HEK293T (cell line): Measurements from ENCODE around the gene WNT5B.
"Not testable (repeated sequence)": the region's sequence is repeated elsewhere in the genome, so short reads cannot be mapped to it uniquely, and the experiment has no call there.

ENCODE experiments used
- CTCF ChIA-PET: fragments of 350-600 bp; formaldehyde crosslinking; extraction: SDS; loops from one replicate; lab custom pipeline; 2021; ENCODE audit warnings: antibody characterized with exemption, inconsistent platforms; lab: Yijun Ruan, JAX
- POLR2A ChIA-PET: fragments of 350-600 bp; formaldehyde crosslinking; extraction: SDS; loops from one replicate; lab custom pipeline; 2020; ENCODE audit warnings: antibody characterized with exemption, inconsistent platforms; lab: Yijun Ruan, JAX
- DNase-seq: peaks from one replicate; pipeline ENCODE4 v3.0.0; 2012; ENCODE audit warnings: mixed read lengths; ENCODE audit errors: extremely low spot score
- ARNT ChIP-seq: fragments of 450-650 bp; IDR thresholded peaks from 2 replicates; pipeline ENCODE4 v1.6.1; 2017; ENCODE audit warnings: mild to moderate bottlenecking
- BHLHE40 ChIP-seq: fragments of 450-650 bp; IDR thresholded peaks from 2 replicates; pipeline ENCODE4 v1.6.1; 2016; ENCODE audit warnings: mild to moderate bottlenecking, moderate library complexity, borderline replicate concordance
- CTBP1 ChIP-seq: fragments of 450-650 bp; IDR thresholded peaks from 2 replicates; pipeline ENCODE4 v1.6.1; 2016; ENCODE audit warnings: borderline replicate concordance
- ELF4 ChIP-seq: fragments of 450-650 bp; IDR thresholded peaks from 2 replicates; pipeline ENCODE4 v1.6.1; 2017; ENCODE audit warnings: antibody characterized with exemption
- FOXA1 ChIP-seq: fragments of 450-650 bp; IDR thresholded peaks from 2 replicates; pipeline ENCODE4 v1.6.1; 2016; ENCODE audit warnings: mild to moderate bottlenecking
- FOXK2 ChIP-seq: fragments of 450-650 bp; IDR thresholded peaks from 2 replicates; pipeline ENCODE4 v1.6.1; 2016; ENCODE audit warnings: mild to moderate bottlenecking
- FOXM1 ChIP-seq: fragments of 450-650 bp; IDR thresholded peaks from 2 replicates; pipeline ENCODE4 v1.6.1; 2017; ENCODE audit warnings: mild to moderate bottlenecking, borderline replicate concordance
- HDGF ChIP-seq: fragments of 450-650 bp; IDR thresholded peaks from 2 replicates; pipeline ENCODE4 v1.6.1; 2017; ENCODE audit warnings: antibody characterized with exemption, borderline replicate concordance
- L3MBTL2 ChIP-seq: fragments of 450-650 bp; conservative IDR thresholded peaks from 2 replicates; pipeline ENCODE4 v1.6.1; 2016; ENCODE audit warnings: mild to moderate bottlenecking
- LEF1 ChIP-seq: fragments of 450-650 bp; IDR thresholded peaks from 2 replicates; pipeline ENCODE4 v1.6.1; 2017; ENCODE audit warnings: mild to moderate bottlenecking, borderline replicate concordance
- NFRKB ChIP-seq: fragments of 450-650 bp; IDR thresholded peaks from 2 replicates; pipeline ENCODE4 v1.6.1; 2016; ENCODE audit warnings: mild to moderate bottlenecking, moderate library complexity
- SP1 ChIP-seq: fragments of 450-650 bp; IDR thresholded peaks from 2 replicates; pipeline ENCODE4 v1.6.1; 2017
- SUZ12 ChIP-seq: fragments of 450-650 bp; IDR thresholded peaks from 2 replicates; pipeline ENCODE4 v1.6.1; 2016; ENCODE audit warnings: mild to moderate bottlenecking
- TARDBP ChIP-seq: fragments of 450-650 bp; IDR thresholded peaks from 2 replicates; pipeline ENCODE4 v1.6.1; 2016
- ZNF384 ChIP-seq: fragments of 450-650 bp; IDR thresholded peaks from 2 replicates; pipeline ENCODE4 v1.6.1; 2016
- TF ChIP-seq, protein P1 (sequence below): fragments of 450-650 bp; IDR thresholded peaks from 2 replicates; pipeline ENCODE4 v1.6.1; 2016

Gene WNT5B

GRCh38 chr12:1692226-1692625 lies 63.2 kb downstream of the WNT5B start:
- no peak for DNase-seq
- ChIA-PET POLR2A (interaction anchor here (1.5 to 3.2 kb wide), 3 partner anchors 11 to 99 kb away, joined by 7 to 16 read pairs (median 9); no protein-coding TSS in a partner anchor), CTCF (no interaction called here)
- TF ChIP-seq FOXM1 (no peak), SP1 (no peak), TARDBP (no peak), LEF1 (no peak), FOXA1 (no peak), NFRKB (no peak), ARNT (no peak), FOXK2 (no peak), SUZ12 (no peak), CTBP1 (no peak), ZNF384 (no peak), L3MBTL2 (no peak), BHLHE40 (no peak)
- TF ChIP-seq, protein P1, sequence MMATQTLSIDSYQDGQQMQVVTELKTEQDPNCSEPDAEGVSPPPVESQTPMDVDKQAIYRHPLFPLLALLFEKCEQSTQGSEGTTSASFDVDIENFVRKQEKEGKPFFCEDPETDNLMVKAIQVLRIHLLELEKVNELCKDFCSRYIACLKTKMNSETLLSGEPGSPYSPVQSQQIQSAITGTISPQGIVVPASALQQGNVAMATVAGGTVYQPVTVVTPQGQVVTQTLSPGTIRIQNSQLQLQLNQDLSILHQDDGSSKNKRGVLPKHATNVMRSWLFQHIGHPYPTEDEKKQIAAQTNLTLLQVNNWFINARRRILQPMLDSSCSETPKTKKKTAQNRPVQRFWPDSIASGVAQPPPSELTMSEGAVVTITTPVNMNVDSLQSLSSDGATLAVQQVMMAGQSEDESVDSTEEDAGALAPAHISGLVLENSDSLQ = no peak

DNA sequence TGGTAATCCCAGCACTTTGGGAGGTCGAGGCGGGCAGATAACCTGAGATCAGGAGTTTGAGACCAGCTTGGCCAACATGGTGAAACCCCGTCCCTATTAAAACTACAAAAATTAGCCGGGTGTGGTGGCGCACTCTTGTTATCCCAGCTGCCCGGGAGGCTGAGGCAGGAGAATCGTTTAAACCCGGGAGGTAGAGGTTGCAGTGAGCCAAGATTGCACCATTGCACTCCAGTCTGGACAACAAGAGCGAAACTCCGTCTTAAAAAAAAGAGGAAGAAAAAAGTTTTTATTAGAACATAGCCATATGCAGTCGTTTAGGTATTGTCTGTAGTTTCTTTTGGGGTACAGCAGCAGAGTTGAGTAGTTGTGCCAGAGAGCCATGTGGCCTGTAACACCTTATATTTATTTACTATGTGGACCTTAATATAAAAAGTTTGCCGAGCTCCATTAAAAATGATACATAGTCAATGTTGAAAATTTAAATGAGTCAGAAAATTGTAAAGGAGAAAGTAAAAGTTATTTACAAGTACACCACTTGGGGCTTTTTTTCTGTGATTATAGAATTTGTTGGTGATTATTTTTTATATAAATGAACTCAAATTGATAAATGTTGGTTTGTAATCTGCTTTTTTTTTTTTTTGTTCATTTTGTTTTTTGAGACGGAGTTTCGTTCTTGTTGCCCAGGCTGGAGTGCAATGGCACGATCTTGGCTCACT lies 64.0 kb downstream of the WNT5B start:
- TF ChIP-seq FOXK2 (no peak), L3MBTL2 (no peak), ZNF384 (no peak), NFRKB (no peak), LEF1 (no peak), BHLHE40 (no peak), SP1 (no peak), FOXA1 (no peak), ARNT (no peak), CTBP1 (no peak), SUZ12 (no peak), ELF4 (no peak), TARDBP (no peak), HDGF (no peak), FOXM1 (no peak)
- TF ChIP-seq, protein P1 = no peak
- CTCF ChIA-PET = interaction anchor here (0.9 kb wide), 1 partner anchor 98 kb away, joined by 4 read pairs; no protein-coding TSS in a partner anchor
- POLR2A ChIA-PET = interaction anchor here (3.2 kb wide), 1 partner anchor 12 kb away, joined by 16 read pairs; no protein-coding TSS in a partner anchor
- no peak for DNase-seq

DNA sequence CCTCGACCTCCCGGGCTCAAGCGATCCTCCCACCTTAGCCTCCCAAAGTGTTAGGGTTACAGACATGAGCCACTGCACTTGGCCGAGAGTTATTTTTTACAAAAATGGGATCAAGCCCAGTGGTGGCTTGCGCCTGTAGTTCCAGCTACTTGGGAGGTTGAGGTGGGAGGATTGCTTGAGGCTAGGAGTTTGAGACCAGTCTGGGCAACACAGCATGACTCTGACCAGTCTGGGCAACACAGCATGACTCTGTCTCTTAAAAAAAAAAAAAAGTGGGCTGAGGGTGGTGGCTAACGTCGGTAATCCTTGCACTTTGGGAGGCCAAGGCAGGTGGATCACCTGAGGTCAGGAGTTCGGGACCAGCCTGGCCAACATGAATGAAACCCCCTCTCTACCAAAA lies 66.1 kb downstream of the WNT5B start:
- POLR2A ChIA-PET, DNase-seq, CTCF ChIA-PET: not testable (repeated sequence)
- peak; percentile 49; the same call in 1 of the 2 replicates for TF ChIP-seq ZNF384

- CTCF ChIA-PET = interaction anchor here (1.5 kb wide), 1 partner anchor 95 kb away, joined by 5 read pairs; no protein-coding TSS in a partner anchor
- POLR2A ChIA-PET = no interaction called here
- TF ChIP-seq HDGF (no peak), FOXM1 (no peak)
- DNase-seq = no peak
Observed at GRCh38 chr12:1695886-1696670, 67.0 kb downstream of the WNT5B start.

- no peak for TF ChIP-seq SUZ12
- TF ChIP-seq, protein P1 = peak; percentile 23; the same call in 1 of the 2 replicates
- no peak for TF ChIP-seq SP1
- CTCF ChIA-PET = interaction anchor here (1.5 kb wide), 1 partner anchor 94 kb away, joined by 5 read pairs; no protein-coding TSS in a partner anchor
- no peak for DNase-seq
- POLR2A ChIA-PET = no interaction called here
Observed at GRCh38 chr12:1696800-1697199, 67.8 kb downstream of the WNT5B start.
